HepG2 (cell line): ENCODE data around the gene BACH2. TPM values are rescaled to one million over a fixed set of nuclear protein-coding genes. Genes with fewer than 3 reads are reported as not detected.

Experiments
- ARNT ChIP-seq: fragments of 450-650 bp; IDR thresholded peaks from 2 replicates; pipeline ENCODE4 v1.6.1; 2017
- HOXA7 ChIP-seq: sonication (generic); formaldehyde crosslinking; IDR thresholded peaks from 2 replicates; pipeline ENCODE4 v1.8.1; 2022; ENCODE audit warnings: mild to moderate bottlenecking, missing genetic modification reagents, moderate library complexity
- KLF6 ChIP-seq: IDR thresholded peaks from 2 replicates; pipeline ENCODE4 v1.8.0; 2016; ENCODE audit warnings: missing biosample characterization, missing genetic modification reagents
- MAF1 ChIP-seq: sonication (generic); formaldehyde crosslinking; IDR thresholded peaks from 2 replicates; pipeline ENCODE4 v1.5.0; 2020; ENCODE audit warnings: missing genetic modification reagents, borderline replicate concordance
- MTF1 ChIP-seq: sonication (generic); formaldehyde crosslinking; IDR thresholded peaks from 2 replicates; pipeline ENCODE4 v1.5.0; 2020; ENCODE audit warnings: missing genetic modification reagents
- NCOA1 ChIP-seq: sonication (generic); formaldehyde crosslinking; IDR thresholded peaks from 2 replicates; pipeline ENCODE4 v1.9.0; 2021; ENCODE audit warnings: missing genetic modification reagents
- NFE2 ChIP-seq: sonication (generic); formaldehyde crosslinking; IDR thresholded peaks from 2 replicates; pipeline ENCODE4 v1.4.0; 2020; ENCODE audit warnings: missing genetic modification reagents
- PITX1 ChIP-seq: sonication (generic); formaldehyde crosslinking; IDR thresholded peaks from 2 replicates; pipeline ENCODE4 v1.5.1; 2020; ENCODE audit warnings: mild to moderate bottlenecking, missing genetic modification reagents
- SALL2 ChIP-seq: sonication (generic); formaldehyde crosslinking; IDR thresholded peaks from 2 replicates; pipeline ENCODE4 v1.8.1; 2023; ENCODE audit warnings: mild to moderate bottlenecking, missing genetic modification reagents, inconsistent platforms
- SRF ChIP-seq: IDR thresholded peaks from 2 replicates; pipeline ENCODE4 v1.6.1; 2011; ENCODE audit warnings: mild to moderate bottlenecking, low read depth, low read length, moderate library complexity
- STAT5B ChIP-seq: sonication (generic); formaldehyde crosslinking; IDR thresholded peaks from 2 replicates; pipeline ENCODE4 v1.4.0; 2020; ENCODE audit warnings: missing genetic modification reagents
- ZFYVE20 ChIP-seq: sonication (generic); formaldehyde crosslinking; IDR thresholded peaks from 2 replicates; pipeline ENCODE4 v1.8.0; 2023; ENCODE audit warnings: low read depth, mild to moderate bottlenecking, moderate library complexity, missing genetic modification reagents, borderline replicate concordance
- ZNF543 ChIP-seq: sonication (generic); formaldehyde crosslinking; IDR thresholded peaks from 2 replicates; pipeline ENCODE4 v1.4.0; 2020; ENCODE audit warnings: mild to moderate bottlenecking, missing genetic modification reagents
- ZNF549 ChIP-seq: sonication (generic); formaldehyde crosslinking; IDR thresholded peaks from 2 replicates; pipeline ENCODE4 v1.5.0; 2020; ENCODE audit warnings: missing genetic modification reagents
- ZNF703 ChIP-seq: sonication (generic); formaldehyde crosslinking; IDR thresholded peaks from 2 replicates; pipeline ENCODE4 v1.5.1; 2020; ENCODE audit warnings: missing genetic modification reagents, mild to moderate bottlenecking, moderate library complexity, borderline replicate concordance
- polyA plus RNA-seq, 8 experiments: library from polyadenylated mRNA; depleted of rRNA in 3 of 8; stranded (reverse) in 7 of 8; unstranded in 1 of 8; fragments of >200 nt; fragmentation: Illumina TruSeq in 4 of 8; extraction: Trizol in 4 of 8; gene quantifications; 2 replicates each; pipeline versions ENCODE4 v1.2.1 to v1.2.3, GENCODE V29; 2011 to 2016; ENCODE audit warnings: low read depth in 4 of 8, missing spikeins in 1 of 8, mixed read lengths in 1 of 8; ENCODE audit not compliant: insufficient read depth in 1 of 8
- total RNA-seq, 5 experiments: library from RNA; depleted of rRNA; stranded (reverse); fragments of >200 nt; fragmentation: Illumina TruSeq; extraction: Trizol; gene quantifications; 2 replicates each; pipeline ENCODE4 v1.2.3, GENCODE V29; 2016; ENCODE audit warnings: low read depth in 1 of 5
- TF ChIP-seq, protein P1 (sequence below): IDR thresholded peaks from 2 replicates; pipeline ENCODE4 v1.6.1; 2016; ENCODE audit warnings: missing compliant biosample characterization, missing genetic modification reagents, borderline replicate concordance
- TF ChIP-seq, protein P2 (sequence below): sonication (generic); formaldehyde crosslinking; IDR thresholded peaks from 2 replicates; pipeline ENCODE4 v1.4.0; 2020; ENCODE audit warnings: missing genetic modification reagents, borderline replicate concordance
- TF ChIP-seq, protein P3 (sequence below): sonication (generic); formaldehyde crosslinking; IDR thresholded peaks from 2 replicates; pipeline ENCODE4 v1.4.0; 2020; ENCODE audit warnings: missing genetic modification reagents
- TF ChIP-seq, protein P4 (sequence below): sonication (generic); formaldehyde crosslinking; IDR thresholded peaks from 2 replicates; pipeline ENCODE4 v1.4.0; 2020; ENCODE audit warnings: missing genetic modification reagents, low read depth, mild to moderate bottlenecking, borderline replicate concordance
- TF ChIP-seq, protein P5 (sequence below): sonication (generic); formaldehyde crosslinking; IDR thresholded peaks from 2 replicates; pipeline ENCODE4 v1.4.0; 2020; ENCODE audit warnings: mild to moderate bottlenecking, missing genetic modification reagents, borderline replicate concordance

Gene BACH2
- total and polyA plus RNA-seq, 2 of the 13 experiments (the other 11 are each of a cell fraction or from before 2014, with no cell fraction given) = 0.01 TPM; not detected in 1

DNA sequence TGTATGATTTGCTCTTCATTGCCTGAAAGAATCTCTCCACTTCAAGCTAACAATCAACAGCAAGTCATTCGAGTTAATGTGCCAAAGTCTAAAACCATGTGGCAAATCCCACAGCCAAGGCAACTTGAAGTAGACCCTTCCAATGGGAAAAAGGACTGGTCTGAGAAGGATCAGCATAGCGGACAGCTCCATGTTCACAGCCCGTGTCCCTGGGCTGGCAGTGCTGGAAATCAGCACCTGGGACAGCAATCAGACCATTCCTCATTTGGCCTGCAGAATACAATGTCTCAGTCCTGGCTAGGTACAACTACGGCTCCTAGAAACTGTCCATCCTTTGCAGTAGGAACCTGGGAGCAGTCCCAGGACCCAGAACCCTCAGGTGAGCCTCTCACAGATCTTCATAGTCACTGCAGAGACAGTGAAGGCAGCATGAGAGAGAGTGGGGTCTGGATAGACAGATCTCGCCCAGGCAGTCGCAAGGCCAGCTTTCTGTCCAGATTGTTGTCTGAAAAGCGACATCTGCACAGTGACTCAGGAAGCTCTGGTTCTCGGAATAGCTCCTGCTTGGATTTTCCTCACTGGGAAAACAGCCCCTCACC is 401.3 kb downstream of the BACH2 start (continued):
- TF ChIP-seq, protein P1, sequence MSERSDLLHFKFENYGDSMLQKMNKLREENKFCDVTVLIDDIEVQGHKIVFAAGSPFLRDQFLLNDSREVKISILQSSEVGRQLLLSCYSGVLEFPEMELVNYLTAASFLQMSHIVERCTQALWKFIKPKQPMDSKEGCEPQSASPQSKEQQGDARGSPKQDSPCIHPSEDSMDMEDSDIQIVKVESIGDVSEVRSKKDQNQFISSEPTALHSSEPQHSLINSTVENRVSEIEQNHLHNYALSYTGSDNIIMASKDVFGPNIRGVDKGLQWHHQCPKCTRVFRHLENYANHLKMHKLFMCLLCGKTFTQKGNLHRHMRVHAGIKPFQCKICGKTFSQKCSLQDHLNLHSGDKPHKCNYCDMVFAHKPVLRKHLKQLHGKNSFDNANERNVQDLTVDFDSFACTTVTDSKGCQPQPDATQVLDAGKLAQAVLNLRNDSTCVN (CRISPR knock-in tag) = peak; percentile 93
- no peak for TF ChIP-seq SALL2 (CRISPR knock-in tag)
- TF ChIP-seq ZNF543 (CRISPR knock-in tag) = no peak
- peak; percentile 56; the same call in 1 of the 2 replicates for TF ChIP-seq MAF1 (CRISPR knock-in tag)
- no peak for TF ChIP-seq ZFYVE20
- TF ChIP-seq ARNT = no peak
- TF ChIP-seq ZNF703 (CRISPR knock-in tag) = no peak
- peak; percentile 94 for TF ChIP-seq STAT5B (CRISPR knock-in tag)
- no peak for TF ChIP-seq NCOA1 (CRISPR knock-in tag)
- 0 out of 2 replicates have a peak, but pooled peaks have one; percentile 28 for TF ChIP-seq NFE2 (CRISPR knock-in tag)
- 0 out of 2 replicates have a peak, but pooled peaks have one; percentile 37 for TF ChIP-seq MTF1 (CRISPR knock-in tag)
- TF ChIP-seq HOXA7 = no peak
- TF ChIP-seq, protein P2, sequence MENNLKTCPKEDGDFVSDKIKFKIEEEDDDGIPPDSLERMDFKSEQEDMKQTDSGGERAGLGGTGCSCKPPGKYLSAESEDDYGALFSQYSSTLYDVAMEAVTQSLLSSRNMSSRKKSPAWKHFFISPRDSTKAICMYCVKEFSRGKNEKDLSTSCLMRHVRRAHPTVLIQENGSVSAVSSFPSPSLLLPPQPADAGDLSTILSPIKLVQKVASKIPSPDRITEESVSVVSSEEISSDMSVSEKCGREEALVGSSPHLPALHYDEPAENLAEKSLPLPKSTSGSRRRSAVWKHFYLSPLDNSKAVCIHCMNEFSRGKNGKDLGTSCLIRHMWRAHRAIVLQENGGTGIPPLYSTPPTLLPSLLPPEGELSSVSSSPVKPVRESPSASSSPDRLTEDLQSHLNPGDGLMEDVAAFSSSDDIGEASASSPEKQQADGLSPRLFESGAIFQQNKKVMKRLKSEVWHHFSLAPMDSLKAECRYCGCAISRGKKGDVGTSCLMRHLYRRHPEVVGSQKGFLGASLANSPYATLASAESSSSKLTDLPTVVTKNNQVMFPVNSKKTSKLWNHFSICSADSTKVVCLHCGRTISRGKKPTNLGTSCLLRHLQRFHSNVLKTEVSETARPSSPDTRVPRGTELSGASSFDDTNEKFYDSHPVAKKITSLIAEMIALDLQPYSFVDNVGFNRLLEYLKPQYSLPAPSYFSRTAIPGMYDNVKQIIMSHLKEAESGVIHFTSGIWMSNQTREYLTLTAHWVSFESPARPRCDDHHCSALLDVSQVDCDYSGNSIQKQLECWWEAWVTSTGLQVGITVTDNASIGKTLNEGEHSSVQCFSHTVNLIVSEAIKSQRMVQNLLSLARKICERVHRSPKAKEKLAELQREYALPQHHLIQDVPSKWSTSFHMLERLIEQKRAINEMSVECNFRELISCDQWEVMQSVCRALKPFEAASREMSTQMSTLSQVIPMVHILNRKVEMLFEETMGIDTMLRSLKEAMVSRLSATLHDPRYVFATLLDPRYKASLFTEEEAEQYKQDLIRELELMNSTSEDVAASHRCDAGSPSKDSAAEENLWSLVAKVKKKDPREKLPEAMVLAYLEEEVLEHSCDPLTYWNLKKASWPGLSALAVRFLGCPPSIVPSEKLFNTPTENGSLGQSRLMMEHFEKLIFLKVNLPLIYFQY = peak; percentile 80
- TF ChIP-seq KLF6 (CRISPR knock-in tag) = peak; percentile 94
- TF ChIP-seq, protein P3, sequence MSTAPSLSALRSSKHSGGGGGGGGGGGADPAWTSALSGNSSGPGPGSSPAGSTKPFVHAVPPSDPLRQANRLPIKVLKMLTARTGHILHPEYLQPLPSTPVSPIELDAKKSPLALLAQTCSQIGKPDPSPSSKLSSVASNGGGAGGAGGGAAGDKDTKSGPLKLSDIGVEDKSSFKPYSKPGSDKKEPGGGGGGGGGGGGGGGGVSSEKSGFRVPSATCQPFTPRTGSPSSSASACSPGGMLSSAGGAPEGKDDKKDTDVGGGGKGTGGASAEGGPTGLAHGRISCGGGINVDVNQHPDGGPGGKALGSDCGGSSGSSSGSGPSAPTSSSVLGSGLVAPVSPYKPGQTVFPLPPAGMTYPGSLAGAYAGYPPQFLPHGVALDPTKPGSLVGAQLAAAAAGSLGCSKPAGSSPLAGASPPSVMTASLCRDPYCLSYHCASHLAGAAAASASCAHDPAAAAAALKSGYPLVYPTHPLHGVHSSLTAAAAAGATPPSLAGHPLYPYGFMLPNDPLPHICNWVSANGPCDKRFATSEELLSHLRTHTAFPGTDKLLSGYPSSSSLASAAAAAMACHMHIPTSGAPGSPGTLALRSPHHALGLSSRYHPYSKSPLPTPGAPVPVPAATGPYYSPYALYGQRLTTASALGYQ (CRISPR knock-in tag) = no peak
- no peak for TF ChIP-seq SRF
- TF ChIP-seq, protein P4, sequence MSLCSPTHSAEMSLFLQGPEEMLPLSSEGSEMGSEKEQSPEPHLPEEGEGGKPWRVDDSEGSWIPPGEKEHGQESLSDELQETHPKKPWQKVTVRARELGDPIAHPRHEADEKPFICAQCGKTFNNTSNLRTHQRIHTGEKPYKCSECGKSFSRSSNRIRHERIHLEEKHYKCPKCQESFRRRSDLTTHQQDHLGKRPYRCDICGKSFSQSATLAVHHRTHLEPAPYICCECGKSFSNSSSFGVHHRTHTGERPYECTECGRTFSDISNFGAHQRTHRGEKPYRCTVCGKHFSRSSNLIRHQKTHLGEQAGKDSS (CRISPR knock-in tag) = no peak; the same call in 1 of the 2 replicates
- no peak for TF ChIP-seq ZNF549 (CRISPR knock-in tag)
- no peak for TF ChIP-seq PITX1 (CRISPR knock-in tag)
- TF ChIP-seq, protein P5, sequence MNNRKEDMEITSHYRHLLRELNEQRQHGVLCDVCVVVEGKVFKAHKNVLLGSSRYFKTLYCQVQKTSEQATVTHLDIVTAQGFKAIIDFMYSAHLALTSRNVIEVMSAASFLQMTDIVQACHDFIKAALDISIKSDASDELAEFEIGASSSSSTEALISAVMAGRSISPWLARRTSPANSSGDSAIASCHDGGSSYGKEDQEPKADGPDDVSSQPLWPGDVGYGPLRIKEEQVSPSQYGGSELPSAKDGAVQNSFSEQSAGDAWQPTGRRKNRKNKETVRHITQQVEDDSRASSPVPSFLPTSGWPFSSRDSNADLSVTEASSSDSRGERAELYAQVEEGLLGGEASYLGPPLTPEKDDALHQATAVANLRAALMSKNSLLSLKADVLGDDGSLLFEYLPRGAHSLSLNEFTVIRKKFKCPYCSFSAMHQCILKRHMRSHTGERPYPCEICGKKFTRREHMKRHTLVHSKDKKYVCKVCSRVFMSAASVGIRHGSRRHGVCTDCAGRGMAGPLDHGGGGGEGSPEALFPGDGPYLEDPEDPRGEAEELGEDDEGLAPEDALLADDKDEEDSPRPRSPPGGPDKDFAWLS = no peak
